NCI-H2029 treated with DMSO at 0.1 percent for 48 hours (cell line): Measurements from ENCODE around the gene EXOC2.
A peak's percentile ranks its signal among the peaks of the same experiment; 100 is the strongest.

Experiments
- DNase-seq: peaks from one replicate; lab custom pipeline; 2025; lab: John Stamatoyannopoulos, UW

EXOC2 gene

GRCh38 chr6:692858-693722, at the start of gene EXOC2:
TSS of gene EXOC2 (minus strand) at chr6:693139. CDS start at chr6:637818, 55,321 bp downstream.
- peak; percentile 88 for DNase-seq

- DNase-seq: no peak
Observed at GRCh38 chr6:741410-742339, 48.7 kb upstream of the EXOC2 start.

DNA sequence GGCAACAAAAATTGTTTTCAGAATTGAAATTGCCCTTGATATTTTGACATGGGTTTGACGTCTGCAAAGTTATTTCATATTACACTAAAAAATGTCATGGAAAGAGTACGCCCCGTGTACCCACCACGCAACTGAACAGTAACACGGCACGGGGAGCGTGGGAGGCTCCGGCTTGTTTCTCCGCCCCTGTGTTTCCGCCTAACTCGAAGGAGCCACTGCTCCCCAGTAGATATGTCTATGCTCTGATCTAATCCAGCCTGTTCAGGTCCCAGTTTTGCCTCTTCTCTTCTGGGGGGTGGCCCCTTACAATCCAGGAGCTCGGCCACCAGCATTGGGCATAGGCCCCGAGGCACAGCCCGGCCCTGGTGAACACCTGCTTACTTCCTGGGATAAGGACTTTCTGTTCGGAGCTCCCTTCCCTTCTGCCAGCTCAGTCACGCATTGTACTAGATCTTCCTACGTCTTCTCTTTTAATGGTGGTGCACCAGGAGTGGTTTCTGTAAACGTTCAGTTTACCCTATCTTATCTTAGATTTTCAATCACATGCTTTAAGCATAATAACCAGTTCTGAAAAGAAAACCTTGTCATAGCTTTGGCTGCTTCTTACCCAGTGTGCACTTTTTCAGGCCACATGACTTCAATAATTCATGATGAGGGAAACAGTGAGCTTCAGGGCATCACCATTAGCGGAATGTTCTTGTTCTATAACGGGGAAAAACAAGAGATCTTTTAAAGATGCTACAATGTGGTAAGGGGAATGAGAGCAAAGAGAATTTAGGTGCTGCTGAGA, 43.9 kb upstream of the EXOC2 start:
- no peak for DNase-seq

DNA sequence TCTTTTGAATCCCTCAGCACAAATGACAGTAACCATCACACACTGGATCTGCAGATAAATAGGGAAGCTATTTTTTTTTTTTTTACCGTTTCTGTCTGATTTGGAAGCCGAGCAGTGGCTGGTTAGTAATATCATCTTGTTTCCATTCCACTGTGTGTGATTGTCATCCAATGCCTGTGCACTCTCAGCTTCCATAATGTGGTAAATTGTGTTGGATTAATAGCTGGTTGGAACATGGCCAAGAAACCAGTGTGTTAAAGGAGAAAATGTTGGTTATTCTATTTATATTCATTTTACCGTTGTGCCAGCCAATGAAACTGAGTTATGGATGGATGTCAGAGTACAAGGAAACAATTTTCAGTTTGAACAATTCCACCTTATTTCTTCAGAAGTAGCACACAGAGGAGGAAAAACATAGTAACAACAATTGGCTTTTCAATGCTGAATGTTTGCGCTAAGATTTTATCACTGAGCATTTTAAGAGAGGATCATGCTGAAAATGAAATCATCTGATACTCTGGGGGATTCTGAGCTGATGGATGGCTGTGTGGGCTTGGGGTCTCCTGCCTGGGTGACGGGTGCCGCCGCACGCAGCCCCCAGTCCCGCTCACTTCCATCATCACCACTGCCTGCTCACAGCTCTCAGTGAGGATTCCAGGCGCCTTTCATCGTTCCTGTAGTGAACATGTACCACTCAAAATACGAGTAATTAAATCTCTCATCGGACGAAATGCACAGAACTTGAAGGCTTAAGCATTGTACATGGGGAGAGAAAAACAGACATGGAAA, 40.7 kb upstream of the EXOC2 start:
- DNase-seq: no peak

GRCh38 chr6:731924-732323, 39.0 kb upstream of the EXOC2 start:
- DNase-seq: no peak

GRCh38 chr6:729606-730320, 36.8 kb upstream of the EXOC2 start:
- DNase-seq: no peak

- DNase-seq: no peak
Observed at GRCh38 chr6:727856-728255, 34.9 kb upstream of the EXOC2 start.

- DNase-seq: no peak
Observed at GRCh38 chr6:723540-723939, 30.6 kb upstream of the EXOC2 start.

- DNase-seq: no peak
Observed at GRCh38 chr6:722608-723007, 29.7 kb upstream of the EXOC2 start.

- DNase-seq: peak; percentile 82
Observed at GRCh38 chr6:722077-722524, 29.2 kb upstream of the EXOC2 start.

GRCh38 chr6:718345-718744, 25.4 kb upstream of the EXOC2 start:
- DNase-seq: no peak

DNA sequence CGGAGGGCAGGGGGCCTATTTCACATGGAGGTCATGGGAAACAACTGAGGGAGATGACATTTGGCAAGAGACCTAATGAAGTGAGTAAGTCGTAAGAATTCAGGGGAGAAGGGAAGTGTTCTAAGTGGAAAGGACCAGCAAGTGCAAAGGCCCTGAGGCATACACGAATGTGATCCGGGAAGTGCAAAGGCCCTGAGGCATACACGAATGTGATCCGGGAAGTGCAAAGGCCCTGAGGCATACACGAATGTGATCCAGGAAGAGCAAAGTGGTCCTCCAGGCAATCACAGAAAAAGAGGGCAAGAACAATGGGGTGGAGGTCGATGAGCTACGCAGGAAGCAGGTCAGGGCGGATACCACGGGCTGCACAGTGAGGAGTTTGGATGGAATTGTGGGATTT, 24.2 kb upstream of the EXOC2 start:
- DNase-seq: no peak

DNA sequence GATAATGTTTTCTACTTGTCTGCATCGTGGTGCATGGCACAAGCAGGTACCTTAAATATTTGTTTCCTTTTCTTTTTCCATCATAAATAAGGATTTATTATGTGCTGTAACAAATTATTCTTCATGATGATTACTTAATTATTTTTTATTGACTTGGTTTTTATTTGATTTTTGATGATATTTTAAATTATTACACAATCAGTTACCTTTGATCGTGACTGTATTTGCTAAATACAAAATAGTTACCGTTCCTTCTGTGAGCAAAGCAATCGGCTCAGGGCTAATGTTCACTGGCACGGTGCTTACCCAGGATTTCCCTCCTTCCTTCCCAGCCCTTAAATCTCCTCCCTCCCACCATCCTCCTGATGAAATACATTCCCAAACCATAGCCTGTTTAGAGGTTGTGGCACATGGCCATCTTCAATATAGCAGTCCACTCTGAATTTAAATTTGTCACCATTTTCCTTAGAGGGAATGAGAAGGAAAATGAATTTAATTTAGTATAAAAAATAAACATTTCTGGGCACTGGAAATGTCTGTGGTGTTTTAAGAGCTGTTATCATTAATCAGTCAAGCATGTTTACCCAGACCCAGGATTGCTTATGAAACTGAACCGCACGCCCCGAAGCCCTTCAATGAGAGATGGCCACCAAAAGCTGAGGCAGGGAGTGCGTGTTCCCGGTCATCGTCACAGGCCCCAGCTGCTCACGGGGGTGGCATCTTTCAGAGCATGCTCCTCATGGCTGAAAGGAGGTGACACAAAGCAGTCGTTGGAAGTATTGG, 23.0 kb upstream of the EXOC2 start:
- peak; percentile 83 for DNase-seq

GRCh38 chr6:714100-714499, 21.2 kb upstream of the EXOC2 start:
- DNase-seq: no peak

- DNase-seq: no peak
Observed at GRCh38 chr6:713351-713750, 20.4 kb upstream of the EXOC2 start.

GRCh38 chr6:712805-713204, 19.9 kb upstream of the EXOC2 start:
- no peak for DNase-seq

GRCh38 chr6:711925-712324, 19.0 kb upstream of the EXOC2 start:
- no peak for DNase-seq

- DNase-seq: peak; percentile 93
Observed at GRCh38 chr6:710601-711571, 17.9 kb upstream of the EXOC2 start.
